NCI-H82 treated with DMSO at 0.1 percent for 48 hours (cell line): Measurements from ENCODE around the gene PPP1R7.

ENCODE experiments used
- DNase-seq: peaks from one replicate; lab custom pipeline; 2025; ENCODE audit not compliant: unreplicated experiment; lab: John Stamatoyannopoulos, UW

Gene PPP1R7

DNA sequence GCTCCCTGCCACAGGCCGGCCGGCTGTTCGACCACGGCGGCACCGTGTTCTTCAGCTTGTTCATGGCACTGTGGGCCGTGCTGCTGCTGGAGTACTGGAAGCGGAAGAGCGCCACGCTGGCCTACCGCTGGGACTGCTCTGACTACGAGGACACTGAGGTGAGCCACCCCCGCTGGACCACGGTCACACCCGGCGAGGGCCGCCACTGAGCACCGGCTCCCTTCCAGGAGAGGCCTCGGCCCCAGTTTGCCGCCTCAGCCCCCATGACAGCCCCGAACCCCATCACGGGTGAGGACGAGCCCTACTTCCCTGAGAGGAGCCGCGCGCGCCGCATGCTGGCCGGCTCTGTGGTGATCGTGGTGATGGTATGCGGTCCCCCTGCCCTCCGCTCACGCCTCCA lies 59.0 kb downstream of the PPP1R7 start:
- DNase-seq: no peak

DNA sequence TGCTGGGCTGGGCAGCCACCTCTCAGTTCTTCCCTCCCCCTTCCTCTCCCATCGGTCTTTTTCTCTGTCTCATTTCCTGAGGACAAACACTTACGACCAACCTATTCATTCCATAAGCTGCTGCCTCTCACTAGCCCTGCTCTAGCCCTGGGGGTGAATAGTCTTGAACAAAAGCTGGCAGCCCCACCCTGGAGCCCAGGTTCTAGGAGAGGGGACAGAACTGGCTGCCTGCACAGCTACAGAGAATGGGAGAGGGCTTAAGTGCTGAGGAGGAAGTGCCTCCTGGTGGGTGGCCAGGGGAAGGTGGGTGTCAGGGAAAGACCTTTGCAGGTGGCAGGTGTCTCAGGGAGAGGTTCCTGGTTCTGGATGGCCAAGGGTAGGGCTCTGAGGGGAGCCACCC lies 61.0 kb downstream of the PPP1R7 start:
- no peak for DNase-seq

DNA sequence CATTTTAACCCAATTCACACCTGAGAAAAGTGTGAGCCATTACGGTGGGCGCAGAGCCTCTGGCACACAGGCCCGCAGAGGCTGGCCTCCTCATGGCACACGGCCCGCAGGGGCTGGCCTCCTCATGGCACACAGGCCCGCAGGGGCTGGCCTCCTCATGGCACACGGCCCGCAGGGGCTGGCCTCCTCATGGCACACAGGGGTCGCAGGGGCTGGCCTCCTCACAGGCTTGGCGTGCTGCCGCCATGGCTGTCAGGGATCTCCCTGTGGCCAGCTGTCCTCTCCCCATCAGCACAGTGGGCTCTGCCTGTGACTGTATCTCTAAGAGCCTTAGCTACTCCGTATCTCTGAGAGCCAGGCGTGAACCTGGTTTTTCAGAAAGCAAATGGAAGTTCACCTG lies 62.8 kb downstream of the PPP1R7 start:
- no peak for DNase-seq

DNA sequence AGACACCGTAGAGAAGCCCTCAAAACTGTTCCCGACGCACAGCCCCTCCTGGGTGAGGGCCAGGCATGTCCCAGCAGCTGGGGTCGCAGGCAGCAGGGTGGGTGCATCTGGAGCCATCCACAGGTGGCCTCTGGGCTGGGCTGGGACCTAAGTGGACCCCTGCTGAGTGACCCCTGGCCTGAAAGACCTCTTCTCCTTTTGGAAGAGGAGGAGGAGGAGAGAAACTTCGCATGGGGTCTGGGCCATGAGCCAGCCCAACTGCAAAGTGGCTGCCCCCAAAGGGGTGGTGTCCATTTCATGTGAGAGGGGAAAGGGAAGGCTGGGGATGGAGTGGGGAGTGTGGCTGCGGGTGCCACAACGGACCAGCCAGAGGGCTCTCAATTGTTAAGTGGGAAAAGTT lies 63.3 kb downstream of the PPP1R7 start:
- no peak for DNase-seq

DNA sequence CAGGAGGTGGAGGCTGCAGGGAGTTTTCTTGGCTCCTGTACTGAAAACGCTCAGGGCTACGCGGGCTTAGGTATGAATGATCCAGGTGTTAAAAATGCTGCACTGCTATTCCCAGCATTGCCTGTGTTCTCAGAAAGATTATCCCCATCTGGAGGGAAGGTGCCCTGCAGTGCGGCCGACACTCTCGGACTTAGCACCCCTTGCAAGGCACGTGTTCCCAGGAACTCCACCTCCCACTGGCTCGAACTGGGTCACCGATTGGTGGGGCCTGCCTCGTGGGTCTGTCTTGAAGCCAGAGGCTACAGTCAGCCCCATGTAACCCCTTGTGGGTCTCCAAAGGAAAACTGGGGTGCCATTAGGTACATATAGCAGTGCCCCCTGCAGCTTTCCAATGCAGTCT lies 63.9 kb downstream of the PPP1R7 start:
- DNase-seq: no peak

DNA sequence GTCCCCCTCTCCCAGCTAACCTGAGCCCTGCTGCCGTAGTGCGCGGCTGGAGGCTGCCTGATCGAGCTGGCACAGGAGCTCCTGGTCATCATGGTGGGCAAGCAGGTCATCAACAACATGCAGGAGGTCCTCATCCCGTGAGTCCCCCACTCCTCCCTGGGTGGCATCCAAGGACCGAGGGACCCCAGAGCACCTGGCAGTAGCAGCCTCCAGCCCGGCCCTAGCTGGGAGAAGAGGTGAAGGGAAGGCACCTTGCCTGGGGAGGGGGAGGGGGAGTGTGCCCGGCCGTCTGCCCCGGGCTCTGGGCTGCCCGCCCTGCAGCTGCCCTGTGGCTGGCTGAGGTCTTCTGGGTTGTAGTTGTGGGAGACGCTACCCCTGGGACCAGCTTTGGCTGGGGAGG lies 64.5 kb downstream of the PPP1R7 start:
- no peak for DNase-seq

DNA sequence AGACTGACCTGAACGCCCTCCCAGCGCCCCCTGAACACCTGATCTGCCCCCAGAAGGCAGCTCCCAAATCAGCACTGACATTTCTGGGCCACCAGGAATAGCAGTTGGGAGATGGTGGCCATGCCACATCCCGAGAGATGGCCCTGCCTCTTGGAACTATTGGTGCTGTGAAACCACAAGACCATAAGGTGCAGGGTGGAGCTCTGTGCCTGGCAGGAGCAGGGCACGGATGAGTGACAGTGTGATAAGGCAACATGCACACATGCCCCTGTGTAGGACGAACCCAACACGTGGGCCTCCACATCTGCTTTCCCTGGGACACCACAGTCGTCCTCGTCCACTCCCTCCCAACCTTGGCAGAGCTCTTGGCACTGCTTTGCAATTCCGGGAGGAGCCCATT lies 65.2 kb downstream of the PPP1R7 start:
- DNase-seq: no peak

DNA sequence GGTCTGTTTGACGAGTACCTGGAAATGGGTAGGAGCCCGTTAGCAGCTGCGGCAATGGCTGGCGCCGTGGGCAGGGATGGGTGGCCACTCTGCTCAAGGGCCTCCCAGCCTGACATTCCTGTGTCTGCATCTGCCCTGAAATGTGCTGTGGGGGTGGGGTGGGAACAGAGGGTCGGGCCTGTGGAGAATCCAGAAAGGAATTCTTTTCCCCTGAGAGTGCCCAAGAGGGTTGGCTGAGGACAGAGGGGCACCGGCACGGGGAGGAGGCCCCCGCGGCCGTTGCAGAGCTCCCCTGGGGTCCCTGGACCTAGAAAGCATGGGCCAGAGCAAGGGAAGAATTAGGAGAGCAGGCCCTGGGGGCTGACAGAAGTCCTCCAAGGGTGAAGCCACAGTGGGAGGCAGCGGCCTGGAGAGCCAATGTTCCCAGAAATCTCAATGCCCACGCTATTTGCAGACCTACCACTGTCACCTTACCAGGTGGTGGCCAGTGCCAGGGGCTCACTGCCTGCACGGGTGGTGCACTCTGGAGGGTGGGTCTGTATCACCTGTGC lies 66.0 kb downstream of the PPP1R7 start:
- DNase-seq: no peak

DNA sequence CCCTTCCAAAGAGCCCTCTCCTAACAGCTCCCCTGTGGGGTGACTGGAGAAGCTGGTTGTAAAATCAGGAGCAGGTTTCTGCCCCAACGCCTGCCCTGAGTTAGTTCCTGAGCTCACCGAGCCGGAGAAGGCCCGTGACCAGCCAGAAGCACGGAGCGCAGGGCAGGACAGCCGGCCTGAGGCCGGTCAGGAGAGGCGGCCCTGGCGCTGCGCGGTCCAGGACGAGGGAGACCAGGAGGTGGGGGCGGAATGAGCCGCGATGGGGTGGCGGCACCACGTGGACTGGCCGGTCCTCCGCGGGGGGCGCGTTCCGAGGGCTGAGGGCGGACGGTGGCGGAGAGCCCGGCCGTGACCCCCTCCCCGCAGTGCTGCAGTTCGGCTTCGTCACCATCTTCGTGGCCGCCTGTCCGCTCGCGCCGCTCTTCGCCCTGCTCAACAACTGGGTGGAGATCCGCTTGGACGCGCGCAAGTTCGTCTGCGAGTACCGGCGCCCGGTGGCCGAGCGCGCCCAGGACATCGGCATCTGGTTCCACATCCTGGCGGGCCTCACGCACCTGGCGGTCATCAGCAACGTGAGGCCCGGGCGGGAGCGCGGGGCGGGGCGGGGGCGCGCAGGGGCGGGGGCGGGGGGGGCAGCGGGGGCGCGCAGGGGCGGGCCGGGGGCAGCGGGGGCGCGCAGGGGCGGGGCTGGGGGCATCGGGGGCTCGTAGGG lies 67.2 kb downstream of the PPP1R7 start:
- no peak for DNase-seq

DNA sequence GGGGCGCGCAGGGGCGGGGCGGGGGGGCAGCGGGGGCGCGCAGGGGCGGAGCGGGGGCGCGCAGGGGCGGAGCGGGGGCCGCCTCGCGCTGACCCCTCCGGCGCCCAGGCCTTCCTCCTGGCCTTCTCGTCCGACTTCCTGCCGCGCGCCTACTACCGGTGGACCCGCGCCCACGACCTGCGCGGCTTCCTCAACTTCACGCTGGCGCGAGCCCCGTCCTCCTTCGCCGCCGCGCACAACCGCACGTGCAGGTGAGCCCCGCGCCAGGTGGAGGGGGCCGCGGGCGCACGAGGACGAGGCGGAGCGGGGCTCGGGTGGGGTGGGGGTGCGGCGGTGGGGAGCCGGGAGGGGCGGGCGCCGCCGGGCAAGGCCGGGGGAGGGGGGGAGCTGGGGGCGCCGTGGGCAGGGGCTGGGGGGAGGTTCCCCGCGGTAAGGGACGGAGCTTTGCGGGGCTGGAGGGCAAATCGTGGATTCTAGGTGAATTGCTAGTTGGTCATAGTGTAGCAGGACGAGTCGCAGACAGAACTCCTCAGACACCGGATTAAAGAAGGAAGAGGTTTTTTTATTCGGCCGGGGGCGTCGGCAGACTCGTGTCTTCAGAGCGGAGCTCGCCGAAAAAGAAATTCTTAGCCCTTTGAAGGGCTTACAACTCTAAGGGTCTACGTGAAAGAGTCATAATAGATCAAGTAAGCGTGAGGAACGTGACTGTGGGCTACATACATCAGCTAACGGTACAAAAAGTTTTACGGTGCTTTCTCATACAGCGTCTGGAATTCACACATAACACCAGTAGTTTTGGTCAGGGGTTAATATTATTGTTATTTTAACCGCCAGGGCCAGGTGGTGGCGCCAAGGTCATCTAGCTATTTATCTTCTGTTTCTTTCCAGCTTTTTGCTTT lies 68.1 kb downstream of the PPP1R7 start:
- no peak for DNase-seq

DNA sequence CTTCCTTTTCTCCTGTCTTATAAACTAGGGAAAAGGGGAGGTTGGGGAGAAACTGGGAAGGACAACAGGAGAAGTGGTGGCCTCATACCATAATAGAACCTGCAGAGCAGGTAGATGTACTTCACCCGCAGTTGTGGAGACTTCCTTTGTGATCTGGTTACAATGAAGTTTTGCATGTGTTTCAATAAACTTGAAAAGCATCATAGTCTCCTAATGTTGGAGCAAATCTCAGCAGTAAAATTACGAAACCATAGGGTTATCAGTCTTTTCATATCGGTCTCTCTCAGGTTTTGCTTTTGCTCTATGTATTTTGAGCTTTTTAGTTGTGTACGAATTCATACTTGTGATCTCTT lies 68.7 kb downstream of the PPP1R7 start:
- no peak for DNase-seq

DNA sequence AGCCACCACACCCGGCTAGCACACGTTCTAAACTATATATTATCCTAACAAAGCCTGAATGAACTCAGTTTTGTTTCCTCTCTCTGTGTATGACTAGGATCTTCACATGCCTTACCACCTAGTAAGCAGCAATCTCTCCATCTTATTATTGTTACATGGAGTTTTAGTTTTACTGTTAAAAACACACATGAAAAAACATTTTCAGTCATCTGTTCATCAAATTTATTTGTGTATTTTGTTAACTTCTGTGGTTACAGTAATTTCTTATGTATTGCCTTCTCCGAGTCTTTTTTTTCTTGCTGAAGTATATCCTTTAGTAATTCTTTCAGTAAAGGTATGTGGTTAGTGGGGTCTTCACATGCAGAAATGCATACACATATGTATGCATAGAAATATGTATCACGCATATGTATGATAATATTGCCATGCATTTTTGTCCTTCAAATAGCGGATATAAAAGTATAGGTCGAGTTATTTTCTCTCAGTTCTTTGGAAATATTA lies 69.6 kb downstream of the PPP1R7 start:
- no peak for DNase-seq

DNA sequence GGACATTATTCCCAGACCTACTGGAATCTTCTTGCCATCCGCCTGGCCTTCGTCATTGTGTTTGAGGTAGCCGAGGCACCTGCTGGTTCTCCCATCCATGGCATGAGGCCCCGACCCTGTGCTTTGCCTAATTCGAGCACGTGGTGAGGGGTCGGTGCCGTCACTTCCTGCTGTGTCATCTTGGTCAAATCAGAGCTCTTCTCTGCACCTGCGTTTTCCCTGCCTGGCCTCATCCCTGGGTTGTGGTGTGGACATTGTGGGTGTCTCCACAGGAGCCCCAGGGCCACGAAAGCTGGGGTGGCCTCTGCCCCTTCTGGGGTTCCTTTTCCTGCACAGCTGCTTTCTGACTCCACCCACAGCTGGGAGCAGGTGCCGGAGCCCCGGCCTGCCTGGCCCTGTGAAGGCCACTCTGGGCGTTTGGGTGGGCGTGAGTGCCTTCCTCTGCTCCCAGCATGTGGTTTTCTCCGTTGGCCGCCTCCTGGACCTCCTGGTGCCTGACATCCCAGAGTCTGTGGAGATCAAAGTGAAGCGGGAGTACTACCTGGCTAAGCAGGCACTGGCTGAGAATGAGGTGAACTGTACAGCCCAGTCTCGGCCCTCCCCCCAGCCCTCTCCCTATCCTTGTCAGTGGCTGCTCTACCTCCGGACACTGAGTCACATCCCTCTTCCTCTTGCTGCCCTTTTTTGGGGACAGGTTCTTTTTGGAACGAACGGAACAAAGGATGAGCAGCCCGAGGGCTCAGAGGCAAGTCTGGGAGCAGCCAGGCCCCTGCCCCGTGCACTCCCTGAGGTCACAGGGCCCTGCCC lies 73.1 kb downstream of the PPP1R7 start:
- DNase-seq: no peak

DNA sequence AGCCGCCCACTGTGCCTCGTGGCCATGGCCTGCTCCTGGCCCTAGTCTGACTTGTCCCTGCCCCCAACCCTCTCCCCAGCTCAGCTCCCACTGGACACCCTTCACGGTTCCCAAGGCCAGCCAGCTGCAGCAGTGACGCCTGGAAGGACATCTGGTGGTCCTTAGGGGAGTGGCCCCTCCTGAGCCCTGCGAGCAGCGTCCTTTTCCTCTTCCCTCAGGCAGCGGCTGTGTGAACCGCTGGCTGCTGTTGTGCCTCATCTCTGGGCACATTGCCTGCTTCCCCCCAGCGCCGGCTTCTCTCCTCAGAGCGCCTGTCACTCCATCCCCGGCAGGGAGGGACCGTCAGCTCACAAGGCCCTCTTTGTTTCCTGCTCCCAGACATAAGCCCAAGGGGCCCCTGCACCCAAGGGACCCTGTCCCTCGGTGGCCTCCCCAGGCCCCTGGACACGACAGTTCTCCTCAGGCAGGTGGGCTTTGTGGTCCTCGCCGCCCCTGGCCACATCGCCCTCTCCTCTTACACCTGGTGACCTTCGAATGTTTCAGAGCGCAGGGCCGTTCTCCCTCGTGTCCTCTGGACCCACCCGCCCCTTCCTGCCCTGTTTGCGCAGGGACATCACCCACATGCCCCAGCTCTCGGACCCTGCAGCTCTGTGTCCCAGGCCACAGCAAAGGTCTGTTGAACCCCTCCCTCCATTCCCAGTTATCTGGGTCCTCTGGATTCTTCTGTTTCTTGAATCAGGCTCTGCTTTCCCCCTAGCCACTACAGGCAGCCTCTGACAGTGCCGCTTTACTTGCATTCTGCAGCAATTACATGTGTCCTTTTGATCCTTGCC lies 74.0 kb downstream of the PPP1R7 start:
- no peak for DNase-seq

DNA sequence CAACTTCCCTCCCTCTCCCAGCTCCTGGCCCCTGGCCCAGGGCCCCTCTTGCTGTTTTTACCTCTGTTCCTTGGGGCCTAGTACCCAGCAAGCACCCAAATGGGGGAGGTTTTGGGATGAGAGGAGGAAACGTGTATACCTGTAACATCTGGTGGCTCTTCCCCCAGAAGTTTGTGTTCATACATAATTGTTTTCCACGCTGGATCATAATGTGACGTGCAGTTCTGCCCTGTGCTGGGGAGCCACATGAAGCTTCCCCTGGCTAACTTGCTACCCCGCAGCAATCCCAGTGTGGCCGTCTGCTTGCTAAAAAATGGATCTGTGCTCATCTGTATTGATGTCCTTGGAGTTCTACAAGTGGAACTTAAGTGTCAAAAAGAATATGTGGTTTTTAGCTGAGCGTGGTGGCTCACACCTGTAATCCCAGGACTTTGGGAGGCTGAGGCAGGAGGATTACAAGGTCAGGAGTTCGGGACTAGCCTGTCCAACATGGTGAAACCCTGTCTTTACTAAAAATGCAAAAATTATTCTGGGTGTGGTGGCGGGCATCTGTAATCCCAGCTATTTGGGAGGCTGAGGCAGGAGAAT lies 74.7 kb downstream of the PPP1R7 start:
- DNase-seq: no peak

DNA sequence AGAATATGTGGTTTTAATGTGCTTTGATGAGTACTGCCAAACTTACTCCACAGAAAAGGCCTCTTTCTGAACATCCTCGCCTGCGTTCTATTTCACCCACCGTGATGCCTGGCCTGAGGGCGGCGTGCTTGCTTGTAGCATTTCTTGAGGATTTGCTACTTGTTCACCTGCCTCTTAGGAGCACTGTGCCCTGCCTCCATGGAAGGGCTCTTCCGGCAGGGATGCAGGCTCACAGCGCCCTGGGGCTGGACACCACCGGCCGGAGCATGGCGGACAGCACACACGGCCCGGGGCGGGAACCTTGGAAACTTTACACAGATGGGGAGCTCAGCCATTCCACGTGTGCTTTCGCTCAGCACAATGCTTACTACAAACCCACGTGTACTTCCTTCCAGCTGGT lies 75.3 kb downstream of the PPP1R7 start:
- no peak for DNase-seq

DNA sequence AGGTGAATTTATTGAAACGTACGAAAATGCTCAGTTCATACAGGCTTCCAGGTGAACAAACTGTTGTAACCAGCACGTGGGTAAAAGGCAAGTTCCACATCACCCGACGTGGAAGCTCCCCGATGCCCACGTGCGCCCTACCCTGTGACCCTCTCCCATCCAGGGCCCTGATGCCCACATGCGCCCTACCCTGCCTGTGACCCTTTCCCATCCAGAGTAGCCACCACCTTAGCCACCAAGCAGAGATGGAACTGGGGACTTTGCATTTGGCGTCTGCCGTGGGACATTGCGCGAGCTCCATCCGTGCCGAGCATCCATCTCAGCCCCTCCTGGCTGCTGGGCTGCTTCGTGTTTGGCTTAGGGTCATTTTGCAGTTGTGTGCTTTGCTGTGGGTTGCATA lies 75.7 kb downstream of the PPP1R7 start:
- DNase-seq: no peak

DNA sequence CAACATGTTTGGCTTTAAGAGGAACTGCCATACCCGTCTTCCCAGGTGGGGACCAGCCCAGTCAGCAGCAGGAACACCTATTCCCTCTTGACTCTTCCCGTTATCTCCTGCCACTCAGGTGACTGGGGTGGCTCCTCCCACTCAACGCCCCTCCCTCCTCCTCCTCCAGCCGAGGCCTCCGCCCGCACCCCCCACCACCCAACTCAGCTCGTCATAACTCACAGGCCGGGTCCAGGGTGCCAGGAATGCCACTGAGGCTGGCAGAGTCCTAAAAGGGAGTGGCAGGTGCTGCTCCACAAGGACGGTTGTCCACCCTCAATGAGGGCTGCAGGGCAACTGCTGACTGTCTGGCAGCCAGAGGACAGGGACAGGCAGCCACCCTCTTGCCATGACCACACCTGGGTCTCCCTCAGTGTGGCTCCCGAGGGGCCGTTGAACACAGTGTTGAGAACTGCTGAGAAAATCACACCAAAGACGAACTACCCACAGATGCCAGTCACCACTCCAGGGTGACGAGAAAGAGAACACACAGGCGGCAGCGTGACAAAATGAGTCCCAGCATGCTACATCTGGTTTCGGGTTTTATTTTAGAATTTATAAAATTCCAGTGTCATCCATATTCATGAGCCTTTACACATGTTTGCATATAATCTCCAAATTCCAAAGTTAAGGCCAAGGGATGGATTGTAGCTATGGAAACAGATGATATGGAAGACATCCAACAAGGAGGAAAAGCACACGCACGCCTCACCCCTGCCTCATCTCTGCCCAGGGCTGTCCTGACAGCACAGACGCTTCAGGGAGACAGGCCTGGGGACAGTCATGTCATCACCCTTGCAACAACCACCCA lies 76.7 kb downstream of the PPP1R7 start:
- no peak for DNase-seq

DNA sequence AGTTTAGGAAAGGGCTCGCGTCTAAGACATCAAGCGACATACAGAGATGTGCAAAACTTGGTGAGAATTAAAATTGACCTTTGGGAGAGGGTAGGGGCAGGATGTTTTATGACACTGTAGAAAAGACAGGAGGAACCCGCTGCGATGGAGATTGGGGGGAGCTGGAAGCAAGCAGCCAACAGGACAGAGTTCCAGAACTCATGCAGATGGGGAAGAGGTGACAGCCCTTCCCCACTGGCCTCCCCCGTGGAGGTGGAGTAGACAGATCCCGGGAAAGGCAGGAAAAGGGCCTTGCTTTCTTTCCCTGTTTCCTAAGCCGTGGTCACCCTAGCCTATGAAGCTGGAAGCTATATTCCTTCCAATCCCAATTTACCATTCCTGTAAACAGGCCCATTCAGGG lies 77.3 kb downstream of the PPP1R7 start:
- no peak for DNase-seq
